HCT116 (cell line): ENCODE data around the gene FAH. TPM values are rescaled to one million over a fixed set of nuclear protein-coding genes. Genes with fewer than 3 reads are reported as not detected.

ENCODE experiments used
- ATAC-seq: fragments of 200-7000 bp; cut with Tn5 transposase; 2 replicates; pipeline ENCODE4 v1.9.1; 2020; ENCODE audit warnings: mild to moderate bottlenecking, moderate library complexity
- BruUV-seq: library from RNA; stranded (reverse); fragments of 400-500 nt; replicated peaks from 2 replicates; lab custom pipeline; 2021; lab: Mats Ljungman, UMichigan
- CTCF ChIA-PET: fragments of 300-600 bp; sonication (Branson Sonifier 250); formaldehyde crosslinking; loops from one replicate; lab custom pipeline; 2021; ENCODE audit warnings: antibody characterized with exemption; lab: Charles Lee
- POLR2A ChIA-PET: fragments of 300-600, 350-600 bp; sonication (Branson Sonifier 250); formaldehyde crosslinking; loops from one replicate; lab custom pipeline; 2021; ENCODE audit warnings: antibody characterized with exemption; lab: Charles Lee
- RAD21 ChIA-PET, 2 experiments: fragments of 300-600 bp; sonication (Branson Sonifier 250); formaldehyde crosslinking; loops; one replicate each; lab custom pipeline; 2023; ENCODE audit warnings: low total read pairs in 2 of 2; ENCODE audit not compliant: uncharacterized antibody in 2 of 2, unreplicated experiment in 2 of 2, low non-redundant PET in 1 of 2; lab: Charles Lee
- DNase-seq: peaks from one replicate; pipeline ENCODE4 v3.0.0-alpha.2; 2010; ENCODE audit warnings: low read depth, low spot score
- H2AFZ ChIP-seq: fragments of 200-600 bp; shearing (Covaris generic), sonication (generic); 2 replicates; pipeline ENCODE4 v1.6.1; 2017; ENCODE audit warnings: low read depth, mixed run types, mixed read lengths, antibody characterized with exemption, low read length; ENCODE audit not compliant: poor library complexity, severe bottlenecking
- H3K27ac ChIP-seq: 2 replicates; pipeline ENCODE4 v1.5.1; 2012; ENCODE audit warnings: low read depth, low read length
- H3K27me3 ChIP-seq: fragments of 200-600 bp; sonication (generic); 2 replicates; pipeline ENCODE4 v1.6.1; 2016; ENCODE audit warnings: mixed run types, low read length, mixed read lengths; ENCODE audit not compliant: insufficient read depth
- H3K36me3 ChIP-seq, 2 experiments: fragments of 200-500 bp in 1 of 2; fragments of 200-600 bp in 1 of 2; sonication (Bioruptor generic) in 1 of 2; sonication (generic) in 1 of 2; 2 replicates each; pipeline versions ENCODE4 v1.5.1 to v1.6.1; 2014 to 2016; ENCODE audit warnings: low read length in 2 of 2, inconsistent platforms in 1 of 2, mixed read lengths in 1 of 2, mixed run types in 1 of 2; ENCODE audit not compliant: insufficient read depth in 2 of 2, control insufficient read depth in 1 of 2
- H3K4me1 ChIP-seq, 2 experiments: fragments of 200-600 bp in 1 of 2; sonication (generic) in 1 of 2; 2 replicates each; pipeline versions ENCODE4 v1.5.1 to v1.6.1; 2012 to 2017; ENCODE audit warnings: low read length in 2 of 2, inconsistent platforms in 1 of 2, mild to moderate bottlenecking in 1 of 2, mixed read lengths in 1 of 2, mixed run types in 1 of 2, moderate library complexity in 1 of 2; ENCODE audit not compliant: insufficient read depth in 2 of 2, control insufficient read depth in 1 of 2
- H3K4me2 ChIP-seq: fragments of 200-600 bp; sonication (generic); 2 replicates; pipeline ENCODE4 v1.6.1; 2017; ENCODE audit warnings: mixed run types, low read length, mixed read lengths
- H3K4me3 ChIP-seq, 2 experiments: fragments of 200-600 bp in 1 of 2; sonication (generic) in 1 of 2; replicated peaks in 1 of 2; 2 replicates each; pipeline ENCODE4 v1.5.1; 2011 to 2016; ENCODE audit warnings: low read length in 2 of 2, control low read depth in 1 of 2, low read depth in 1 of 2, mild to moderate bottlenecking in 1 of 2, mixed read lengths in 1 of 2, mixed run types in 1 of 2
- H3K79me2 ChIP-seq: fragments of 200-600 bp; sonication (generic); 2 replicates; pipeline ENCODE4 v1.6.1; 2017; ENCODE audit warnings: mild to moderate bottlenecking, mixed run types, low read length, moderate library complexity, mixed read lengths; ENCODE audit not compliant: insufficient read depth
- H3K9ac ChIP-seq: fragments of 200-600 bp; sonication (generic); 2 replicates; pipeline ENCODE4 v1.6.1; 2016; ENCODE audit warnings: low read length, mixed read lengths
- H3K9me2 ChIP-seq: fragments of 200-600 bp; sonication (generic), shearing (Covaris generic); 2 replicates; pipeline ENCODE4 v1.6.1; 2017; ENCODE audit warnings: mixed run types, mild to moderate bottlenecking, moderate library complexity; ENCODE audit not compliant: insufficient read depth
- H3K9me3 ChIP-seq, 2 experiments: fragments of 200-500 bp in 1 of 2; fragments of 200-600 bp in 1 of 2; sonication (Bioruptor generic) in 1 of 2; sonication (generic) in 1 of 2; 2 replicates each; pipeline ENCODE4 v1.6.1; 2014 to 2017; ENCODE audit warnings: low read length in 2 of 2, mixed read lengths in 2 of 2, inconsistent platforms in 1 of 2, low read depth in 1 of 2, mild to moderate bottlenecking in 1 of 2, mixed run types in 1 of 2, moderate library complexity in 1 of 2; ENCODE audit not compliant: control insufficient read depth in 1 of 2, insufficient read depth in 1 of 2
- H4K20me1 ChIP-seq: fragments of 200-600 bp; sonication (generic), shearing (Covaris generic); 2 replicates; pipeline ENCODE4 v1.6.1; 2017; ENCODE audit warnings: mixed run types, mild to moderate bottlenecking, moderate library complexity; ENCODE audit not compliant: insufficient read depth
- CBX3 ChIP-seq: IDR thresholded peaks from 2 replicates; pipeline ENCODE4 v1.6.1; 2012; ENCODE audit warnings: low read depth
- CEBPB ChIP-seq: IDR thresholded peaks from 2 replicates; pipeline ENCODE4 v1.6.1; 2012; ENCODE audit warnings: low read depth
- EGR1 ChIP-seq: IDR thresholded peaks from 2 replicates; pipeline ENCODE4 v1.6.1; 2012; ENCODE audit warnings: low read depth
- ELF1 ChIP-seq: IDR thresholded peaks from 2 replicates; pipeline ENCODE4 v1.6.1; 2012; ENCODE audit warnings: low read depth, borderline replicate concordance
- EZH2phosphoT487 ChIP-seq: fragments of 200-600 bp; IDR thresholded peaks from 2 replicates; pipeline ENCODE4 v1.6.1; 2018; ENCODE audit warnings: antibody characterized with exemption, borderline replicate concordance
- FOSL1 ChIP-seq: IDR thresholded peaks from 2 replicates; pipeline ENCODE4 v1.6.1; 2012; ENCODE audit warnings: low read depth
- MAX ChIP-seq: IDR thresholded peaks from 2 replicates; pipeline ENCODE4 v1.6.1; 2012
- POLR2AphosphoS5 ChIP-seq: IDR thresholded peaks from 2 replicates; pipeline ENCODE4 v1.6.1; 2011; ENCODE audit warnings: mild to moderate bottlenecking, low read depth, low read length, moderate library complexity
- SP1 ChIP-seq: IDR thresholded peaks from 2 replicates; pipeline ENCODE4 v1.6.1; 2012; ENCODE audit warnings: low read depth
- SRF ChIP-seq: IDR thresholded peaks from 2 replicates; pipeline ENCODE4 v1.6.1; 2012; ENCODE audit warnings: low read depth
- TCF7L2 ChIP-seq: IDR thresholded peaks from 2 replicates; pipeline ENCODE4 v1.7.0; 2011; ENCODE audit warnings: borderline replicate concordance, inconsistent platforms; ENCODE audit not compliant: insufficient read depth, insufficient read length; ENCODE audit errors: extremely low read depth
- YY1 ChIP-seq: IDR thresholded peaks from 2 replicates; pipeline ENCODE4 v1.6.1; 2011; ENCODE audit warnings: low read length, low read depth, moderate library complexity, mild to moderate bottlenecking; ENCODE audit not compliant: insufficient replicate concordance; ENCODE audit errors: extremely low read depth
- ZBTB33 ChIP-seq: IDR thresholded peaks from 2 replicates; pipeline ENCODE4 v1.6.1; 2011; ENCODE audit warnings: mild to moderate bottlenecking, low read length, moderate library complexity; ENCODE audit not compliant: insufficient replicate concordance; ENCODE audit errors: extremely low read depth
- ZNF274 ChIP-seq: fragments of 200-500 bp; sonication (Bioruptor generic); IDR thresholded peaks from 2 replicates; pipeline ENCODE4 v1.6.1; 2014; ENCODE audit warnings: mild to moderate bottlenecking, low read depth, low read length, inconsistent platforms
- intact Hi-C: fragments of 100-400 bp; cut with micrococcal nuclease; formaldehyde crosslinking; loops from 2 replicates; pipeline ENCODE4 v1.10.0; 2022
- total RNA-seq: library from RNA; stranded (reverse); gene quantifications from one replicate; pipeline ENCODE4 v1.2.1, GENCODE V29; 2021; ENCODE audit not compliant: unreplicated experiment
- TF ChIP-seq, protein P1 (sequence below), 3 experiments: fragments of 200-600 bp in 1 of 3; sonication (generic) in 1 of 3; IDR thresholded peaks in 2 of 3; conservative IDR thresholded peaks in 1 of 3; 2 replicates each; pipeline ENCODE4 v1.5.1; 2012 to 2017; ENCODE audit warnings: low read depth in 2 of 3, low read length in 2 of 3, antibody characterized with exemption in 1 of 3, borderline replicate concordance in 1 of 3, control low read depth in 1 of 3, mild to moderate bottlenecking in 1 of 3, mixed read lengths in 1 of 3, mixed run types in 1 of 3, moderate library complexity in 1 of 3; ENCODE audit not compliant: insufficient read depth in 1 of 3
- TF ChIP-seq, protein P2 (sequence below): IDR thresholded peaks from 2 replicates; pipeline ENCODE4 v1.6.1; 2012

Gene FAH
- total RNA-seq, 1 experiment from 2014 or later, result 20.0 TPM

DNA sequence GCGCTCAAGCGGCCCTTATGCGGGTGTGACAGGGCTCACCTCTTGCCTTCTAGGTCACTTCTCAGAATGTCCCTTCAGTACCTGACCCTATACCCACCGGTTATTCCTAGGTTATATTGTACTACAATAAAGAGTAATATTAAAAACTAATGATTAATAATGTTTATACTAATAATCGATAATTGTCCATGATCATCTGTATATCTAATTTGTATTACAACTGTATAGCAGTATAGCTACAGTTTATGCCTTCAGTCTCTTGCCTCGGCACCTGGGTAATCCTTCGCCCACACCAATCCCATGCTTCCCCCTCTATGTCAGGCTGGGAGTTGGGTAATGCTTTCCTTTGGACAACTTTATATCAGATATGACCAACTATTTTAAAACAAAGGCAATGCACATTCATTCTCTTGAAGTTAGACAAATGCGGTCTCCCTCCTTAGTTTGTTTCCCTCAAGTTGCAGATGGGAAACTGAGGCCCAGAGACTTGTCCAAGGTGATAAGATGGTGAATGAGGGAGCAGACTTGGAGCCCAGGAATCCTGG lies 3.4 kb downstream of the FAH start:
- no peaks in the 10 kb centered on the region for H3K27me3 ChIP-seq

More for the DNA sequence above, 3.4 kb downstream of the FAH start:
- RAD21 ChIA-PET, result interaction anchor here in 1 of 2 experiments (0.6 kb wide), 1 partner anchor 12 kb away, joined by 3 read pairs; no protein-coding TSS in a partner anchor
- no TSS peak for BruUV-seq
- Histone ChIP-seq H3K4me1 (peaks cover 12 to 31% of the 10 kb centered on the region in 2 experiments; a peak in 3 of 4 replicates), H3K9ac (no peak overlapping the region), H3K79me2 (no peaks in the 10 kb centered on the region), H3K4me2 (no peak overlapping the region), H3K4me3 (no peak overlapping the region), H3K9me2 (no peaks in the 10 kb centered on the region), H3K27ac (no peak overlapping the region), H2AFZ (no peak overlapping the region), H3K36me3 (no peaks in the 10 kb centered on the region), H3K9me3 (no peaks in the 10 kb centered on the region), H4K20me1 (no peaks in the 10 kb centered on the region)
- CTCF ChIA-PET, result no interaction called here
- ATAC-seq, result no peak
- DNase-seq, result no peak
- POLR2A ChIA-PET, result no interaction called here
- TF ChIP-seq EZH2phosphoT487 (no peak), ZBTB33 (no peak), ZNF274 (no peak), EGR1 (no peak), MAX (no peak), FOSL1 (no peak), TCF7L2 (no peak), SP1 (no peak), CEBPB (no peak), SRF (no peak), CBX3 (no peak), ELF1 (no peak), YY1 (no peak), POLR2AphosphoS5 (no peak)
- TF ChIP-seq, protein P1, sequence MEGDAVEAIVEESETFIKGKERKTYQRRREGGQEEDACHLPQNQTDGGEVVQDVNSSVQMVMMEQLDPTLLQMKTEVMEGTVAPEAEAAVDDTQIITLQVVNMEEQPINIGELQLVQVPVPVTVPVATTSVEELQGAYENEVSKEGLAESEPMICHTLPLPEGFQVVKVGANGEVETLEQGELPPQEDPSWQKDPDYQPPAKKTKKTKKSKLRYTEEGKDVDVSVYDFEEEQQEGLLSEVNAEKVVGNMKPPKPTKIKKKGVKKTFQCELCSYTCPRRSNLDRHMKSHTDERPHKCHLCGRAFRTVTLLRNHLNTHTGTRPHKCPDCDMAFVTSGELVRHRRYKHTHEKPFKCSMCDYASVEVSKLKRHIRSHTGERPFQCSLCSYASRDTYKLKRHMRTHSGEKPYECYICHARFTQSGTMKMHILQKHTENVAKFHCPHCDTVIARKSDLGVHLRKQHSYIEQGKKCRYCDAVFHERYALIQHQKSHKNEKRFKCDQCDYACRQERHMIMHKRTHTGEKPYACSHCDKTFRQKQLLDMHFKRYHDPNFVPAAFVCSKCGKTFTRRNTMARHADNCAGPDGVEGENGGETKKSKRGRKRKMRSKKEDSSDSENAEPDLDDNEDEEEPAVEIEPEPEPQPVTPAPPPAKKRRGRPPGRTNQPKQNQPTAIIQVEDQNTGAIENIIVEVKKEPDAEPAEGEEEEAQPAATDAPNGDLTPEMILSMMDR (IDR thresholded peaks at IDR 0.05 in 2 of 3, conservative IDR thresholded peaks at IDR 0.05 in 1 of 3; ENCODE audit: borderline replicate concordance in 1 of 3, insufficient read depth in 1 of 3, low read depth in 2 of 3, low read length in 2 of 3), result no peak
- TF ChIP-seq, protein P2, sequence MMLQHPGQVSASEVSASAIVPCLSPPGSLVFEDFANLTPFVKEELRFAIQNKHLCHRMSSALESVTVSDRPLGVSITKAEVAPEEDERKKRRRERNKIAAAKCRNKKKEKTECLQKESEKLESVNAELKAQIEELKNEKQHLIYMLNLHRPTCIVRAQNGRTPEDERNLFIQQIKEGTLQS, result no peak
- intact Hi-C loops, result no loop called here
